Measurements from ENCODE around the gene UNC79. TPM values are rescaled to one million over a fixed set of nuclear protein-coding genes. Genes with fewer than 3 reads are reported as not detected.
"Not testable (repeated sequence)": the region's sequence is repeated elsewhere in the genome, so short reads cannot be mapped to it uniquely, and the experiment has no call there.

UNC79 gene
- total RNA-seq (0.79 TPM), polyA plus RNA-seq (ENCODE audit: insufficient read depth, low read depth, low replicate concordance) (0.56 TPM)
- long read RNA-seq, donor 1 = 0 reads
- long read RNA-seq, donor 2 = 0 reads
- long read RNA-seq, donor 3 = 0 reads
- long read RNA-seq, donor 4 = 0 reads
- long read RNA-seq, donor 5 = 0 reads
- long read RNA-seq, donor 6 = 0 reads
- long read RNA-seq, donor 7, partial matches to known transcripts = 1 of 7 reads
- long read RNA-seq, donor 7, other reads (novel, unspliced or antisense) = 6 of 7 reads
- long read RNA-seq, donor 8 = 0 reads
- long read RNA-seq, donor 9 = 0 reads
- long read RNA-seq, donor 10 = 0 reads

DNA sequence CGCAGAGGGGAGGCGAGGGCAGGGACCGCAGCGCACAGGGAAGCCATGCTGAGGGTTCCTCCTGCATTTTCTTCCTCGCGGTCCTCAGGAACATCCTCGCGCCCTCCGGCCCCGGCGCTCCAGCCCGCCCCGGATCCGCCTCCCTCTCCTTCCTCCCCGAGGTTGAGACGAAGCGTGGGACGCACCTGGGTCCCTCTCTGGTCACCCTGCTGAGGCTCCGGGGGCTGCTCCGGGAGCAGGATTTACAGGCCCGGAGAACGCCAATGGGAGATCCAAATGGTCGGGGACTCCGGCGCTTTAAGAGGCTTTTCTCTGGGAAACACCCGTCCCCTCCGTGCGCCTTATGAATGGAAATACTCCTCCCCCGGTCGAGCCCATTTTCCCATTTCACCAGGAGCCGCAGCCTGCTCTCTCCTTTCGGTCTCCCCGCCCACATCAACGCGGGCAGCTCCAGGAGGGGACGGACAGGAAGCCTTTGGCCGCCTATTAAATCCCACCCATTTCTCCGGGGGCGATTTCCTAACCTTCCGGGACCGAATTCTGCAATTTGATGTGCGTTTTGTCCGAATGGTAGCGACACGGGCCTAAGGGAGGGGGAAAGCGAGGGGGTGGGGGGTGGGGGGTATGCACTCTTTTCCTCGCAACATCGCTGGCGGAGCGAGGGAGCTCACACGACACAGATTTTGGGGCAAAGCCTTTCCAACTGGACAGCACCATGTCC lies at the start of gene UNC79:
Gene UNC79, plus strand, starts transcription at position 625 of the 721 bp plus-strand sequence. Its CDS starts 91 bp downstream, at position 716.
- Histone ChIP-seq H3K4me3 (ENCODE audit: low read length in 3 of 3) (peak within 1 kb of the TSS; percentile 35 to 57 (median 49)), H3K4me1 (ENCODE audit: control insufficient read depth in 2 of 3, insufficient read depth in 2 of 3, low read depth in 1 of 3, low read length in 3 of 3) (peaks cover 0 to 4% (median 3%) of the 10 kb centered on the region in 3 donors)
- intact Hi-C loops (cut with DNase I) = no loop called here

DNA sequence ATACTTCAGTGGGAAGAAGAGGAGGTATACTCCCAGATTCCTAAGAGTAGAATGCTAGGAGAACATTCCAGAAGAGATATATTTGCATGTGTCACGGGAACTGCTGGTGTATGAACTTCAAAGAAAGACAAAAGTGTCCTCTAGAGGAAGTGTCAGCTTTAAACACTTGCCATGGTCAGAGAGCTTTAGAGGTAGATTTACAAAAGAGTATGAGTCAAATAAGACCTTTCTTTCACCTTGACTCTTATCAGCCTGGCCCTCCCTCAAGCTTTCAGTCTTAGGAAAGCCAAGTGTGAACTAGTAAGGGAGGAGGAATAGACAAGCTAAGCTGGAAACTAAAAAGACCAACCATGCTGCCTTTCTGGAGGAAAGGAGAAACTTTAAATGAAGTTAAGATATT lies 49.1 kb upstream of the UNC79 start:
- FAIRE-seq = no peak
- H3K27me3 ChIP-seq (ENCODE audit: control insufficient read depth, insufficient read depth, low read length) = no peaks in the 10 kb centered on the region
- DNase-seq = no peak
- no peak overlapping the region for H3K27ac ChIP-seq (ENCODE audit: low read depth in 2 of 2, low read length in 2 of 2)
- H3K9ac ChIP-seq (ENCODE audit: low read length in 3 of 3) = no peak overlapping the region
- no peaks in the 10 kb centered on the region for H3K36me3 ChIP-seq (ENCODE audit: control insufficient read depth in 2 of 3, insufficient read depth in 3 of 3, low read length in 3 of 3)
- intact Hi-C loops (cut with DNase I) = no loop called here
- H3K4me1 ChIP-seq (ENCODE audit: control insufficient read depth in 2 of 3, insufficient read depth in 2 of 3, low read depth in 1 of 3, low read length in 3 of 3) = no peaks in the 10 kb centered on the region
- H3K4me3 ChIP-seq (ENCODE audit: low read length in 3 of 3) = no peak overlapping the region
- TF ChIP-seq, protein P1, sequence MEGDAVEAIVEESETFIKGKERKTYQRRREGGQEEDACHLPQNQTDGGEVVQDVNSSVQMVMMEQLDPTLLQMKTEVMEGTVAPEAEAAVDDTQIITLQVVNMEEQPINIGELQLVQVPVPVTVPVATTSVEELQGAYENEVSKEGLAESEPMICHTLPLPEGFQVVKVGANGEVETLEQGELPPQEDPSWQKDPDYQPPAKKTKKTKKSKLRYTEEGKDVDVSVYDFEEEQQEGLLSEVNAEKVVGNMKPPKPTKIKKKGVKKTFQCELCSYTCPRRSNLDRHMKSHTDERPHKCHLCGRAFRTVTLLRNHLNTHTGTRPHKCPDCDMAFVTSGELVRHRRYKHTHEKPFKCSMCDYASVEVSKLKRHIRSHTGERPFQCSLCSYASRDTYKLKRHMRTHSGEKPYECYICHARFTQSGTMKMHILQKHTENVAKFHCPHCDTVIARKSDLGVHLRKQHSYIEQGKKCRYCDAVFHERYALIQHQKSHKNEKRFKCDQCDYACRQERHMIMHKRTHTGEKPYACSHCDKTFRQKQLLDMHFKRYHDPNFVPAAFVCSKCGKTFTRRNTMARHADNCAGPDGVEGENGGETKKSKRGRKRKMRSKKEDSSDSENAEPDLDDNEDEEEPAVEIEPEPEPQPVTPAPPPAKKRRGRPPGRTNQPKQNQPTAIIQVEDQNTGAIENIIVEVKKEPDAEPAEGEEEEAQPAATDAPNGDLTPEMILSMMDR (IDR thresholded peaks at IDR 0.05; ENCODE audit: borderline replicate concordance, extremely low read depth, insufficient read depth) = no peak
- no peaks in the 10 kb centered on the region for H3K9me3 ChIP-seq (ENCODE audit: control insufficient read depth in 2 of 3, insufficient read depth in 1 of 3, low read length in 3 of 3)

More for the DNA sequence above, at the start of gene UNC79:
- H3K9me3 ChIP-seq (ENCODE audit: control insufficient read depth in 2 of 3, insufficient read depth in 1 of 3, low read length in 3 of 3) = peaks cover 0 to 6% (median 0%) of the 10 kb centered on the region in 3 donors
- H3K36me3 ChIP-seq (ENCODE audit: control insufficient read depth in 2 of 3, insufficient read depth in 3 of 3, low read length in 3 of 3) = no peaks in the 10 kb centered on the region
- TF ChIP-seq, protein P1 (IDR thresholded peaks at IDR 0.05; ENCODE audit: borderline replicate concordance, extremely low read depth, insufficient read depth) = no peak
- H3K9ac ChIP-seq (ENCODE audit: low read length in 3 of 3) = no peak within 1 kb of the TSS
- no peak within 1 kb of the TSS for H3K27ac ChIP-seq (ENCODE audit: low read depth in 2 of 2, low read length in 2 of 2)
- DNase-seq (peak in 4 of 5 donors; percentile 57 to 79 (median 72)), FAIRE-seq (no peak)
- H3K27me3 ChIP-seq (ENCODE audit: control insufficient read depth, insufficient read depth, low read length) = no peaks in the 10 kb centered on the region

DNA sequence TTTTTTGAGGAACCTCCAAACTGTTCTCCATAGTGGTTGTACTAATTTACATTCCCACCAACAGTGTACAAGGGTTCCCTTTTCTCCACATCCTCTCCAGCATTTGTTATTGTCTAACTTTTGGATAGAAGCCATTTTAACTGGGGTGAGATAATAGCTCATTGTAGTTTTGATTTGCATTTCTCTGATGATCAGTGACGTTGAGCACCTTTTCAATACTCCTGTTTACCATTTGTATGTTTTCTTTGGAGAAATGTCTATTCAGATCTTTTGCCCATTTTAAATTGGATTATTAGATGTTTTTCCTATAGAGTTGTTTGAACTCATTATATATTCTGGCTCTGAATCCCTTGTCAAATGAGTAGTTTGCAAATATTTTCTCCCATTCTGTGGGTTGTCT lies 46.5 kb upstream of the UNC79 start:
- H3K27ac ChIP-seq (ENCODE audit: low read depth in 2 of 2, low read length in 2 of 2); H3K27me3 ChIP-seq (ENCODE audit: control insufficient read depth, insufficient read depth, low read length); intact Hi-C loops (cut with DNase I); DNase-seq; H3K9ac ChIP-seq (ENCODE audit: low read length in 3 of 3); FAIRE-seq; H3K36me3 ChIP-seq (ENCODE audit: control insufficient read depth in 2 of 3, insufficient read depth in 3 of 3, low read length in 3 of 3); H3K4me1 ChIP-seq (ENCODE audit: control insufficient read depth in 2 of 3, insufficient read depth in 2 of 3, low read depth in 1 of 3, low read length in 3 of 3); H3K4me3 ChIP-seq (ENCODE audit: low read length in 3 of 3); H3K9me3 ChIP-seq (ENCODE audit: control insufficient read depth in 2 of 3, insufficient read depth in 1 of 3, low read length in 3 of 3): not testable (repeated sequence)

DNA sequence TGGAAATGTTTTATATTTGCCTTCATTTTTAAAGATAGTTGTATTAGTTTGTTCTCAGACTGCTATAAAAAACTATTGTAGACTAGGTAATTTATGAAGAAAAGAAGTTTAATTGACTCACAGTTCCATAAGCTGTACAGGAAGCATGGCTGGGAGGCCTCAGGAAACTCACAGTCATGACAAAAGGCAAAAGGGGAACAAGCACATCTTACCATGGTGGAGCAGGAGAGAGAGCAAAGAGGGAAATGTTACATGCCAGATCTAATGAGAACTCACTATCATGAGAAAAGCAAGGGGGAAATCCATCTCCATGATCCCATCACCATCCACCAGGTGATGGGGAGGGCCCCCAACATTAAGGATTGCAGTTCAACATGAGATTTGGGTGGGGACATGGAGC lies 35.5 kb upstream of the UNC79 start:
- no peak for DNase-seq
- no peak overlapping the region for H3K4me3 ChIP-seq (ENCODE audit: low read length in 3 of 3)
- no peak for FAIRE-seq
- no peaks in the 10 kb centered on the region for H3K27me3 ChIP-seq (ENCODE audit: control insufficient read depth, insufficient read depth, low read length)
- TF ChIP-seq, protein P1 (IDR thresholded peaks at IDR 0.05; ENCODE audit: borderline replicate concordance, extremely low read depth, insufficient read depth) = no peak
- H3K9me3 ChIP-seq (ENCODE audit: control insufficient read depth in 2 of 3, insufficient read depth in 1 of 3, low read length in 3 of 3) = peaks cover 0 to 4% (median 0%) of the 10 kb centered on the region in 3 donors
- no peak overlapping the region for H3K27ac ChIP-seq (ENCODE audit: low read depth in 2 of 2, low read length in 2 of 2)
- no peaks in the 10 kb centered on the region for H3K4me1 ChIP-seq (ENCODE audit: control insufficient read depth in 2 of 3, insufficient read depth in 2 of 3, low read depth in 1 of 3, low read length in 3 of 3)
- intact Hi-C loops (cut with DNase I) = no loop called here
- H3K36me3 ChIP-seq (ENCODE audit: control insufficient read depth in 2 of 3, insufficient read depth in 3 of 3, low read length in 3 of 3) = no peaks in the 10 kb centered on the region
- no peak overlapping the region for H3K9ac ChIP-seq (ENCODE audit: low read length in 3 of 3)
